Subcutaneous adipose tissue (tissue), 4 donors: ENCODE data around the gene IGSF9B. TPM values are rescaled to one million over a fixed set of nuclear protein-coding genes. Genes with fewer than 3 reads are reported as not detected.

Experiments used
- total RNA-seq, 4 donors: library from RNA; depleted of rRNA; stranded (reverse); fragments of >200 nt; gene quantifications; one replicate each; pipeline ENCODE4 v1.1.0, GENCODE V29; 2016
- TF ChIP-seq, protein P1 (sequence below): fragments of 450-650 bp; IDR thresholded peaks from one replicate; pipeline ENCODE4 v1.5.1; 2016; ENCODE audit warnings: low read depth, mild to moderate bottlenecking, control low read depth, antibody characterized with exemption, moderate library complexity

IGSF9B gene
- total RNA-seq, 4 donors from 2014 or later = 1.0 to 6.8 (median 2.3) TPM

DNA sequence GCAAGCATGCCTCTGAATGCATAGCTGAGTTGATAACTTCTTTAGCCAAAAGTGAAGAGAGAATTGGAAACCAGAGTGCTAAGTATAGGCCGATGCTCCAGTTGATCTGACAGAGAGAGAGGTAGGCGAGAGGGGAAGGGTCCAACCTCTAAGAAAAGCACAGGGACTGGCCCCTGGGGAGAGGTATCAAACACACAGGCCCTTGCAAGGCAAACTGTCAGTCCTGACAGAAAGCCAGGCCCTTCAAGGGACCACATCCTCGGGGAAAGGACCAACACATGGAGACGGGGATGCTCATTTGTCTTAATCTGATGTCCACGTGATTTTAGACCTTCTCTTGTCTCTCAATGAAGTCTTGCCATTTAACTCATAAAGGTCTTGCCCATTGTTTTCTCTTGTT is 67.6 kb downstream of the IGSF9B start:
- TF ChIP-seq, protein P1, sequence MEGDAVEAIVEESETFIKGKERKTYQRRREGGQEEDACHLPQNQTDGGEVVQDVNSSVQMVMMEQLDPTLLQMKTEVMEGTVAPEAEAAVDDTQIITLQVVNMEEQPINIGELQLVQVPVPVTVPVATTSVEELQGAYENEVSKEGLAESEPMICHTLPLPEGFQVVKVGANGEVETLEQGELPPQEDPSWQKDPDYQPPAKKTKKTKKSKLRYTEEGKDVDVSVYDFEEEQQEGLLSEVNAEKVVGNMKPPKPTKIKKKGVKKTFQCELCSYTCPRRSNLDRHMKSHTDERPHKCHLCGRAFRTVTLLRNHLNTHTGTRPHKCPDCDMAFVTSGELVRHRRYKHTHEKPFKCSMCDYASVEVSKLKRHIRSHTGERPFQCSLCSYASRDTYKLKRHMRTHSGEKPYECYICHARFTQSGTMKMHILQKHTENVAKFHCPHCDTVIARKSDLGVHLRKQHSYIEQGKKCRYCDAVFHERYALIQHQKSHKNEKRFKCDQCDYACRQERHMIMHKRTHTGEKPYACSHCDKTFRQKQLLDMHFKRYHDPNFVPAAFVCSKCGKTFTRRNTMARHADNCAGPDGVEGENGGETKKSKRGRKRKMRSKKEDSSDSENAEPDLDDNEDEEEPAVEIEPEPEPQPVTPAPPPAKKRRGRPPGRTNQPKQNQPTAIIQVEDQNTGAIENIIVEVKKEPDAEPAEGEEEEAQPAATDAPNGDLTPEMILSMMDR = no peak

DNA sequence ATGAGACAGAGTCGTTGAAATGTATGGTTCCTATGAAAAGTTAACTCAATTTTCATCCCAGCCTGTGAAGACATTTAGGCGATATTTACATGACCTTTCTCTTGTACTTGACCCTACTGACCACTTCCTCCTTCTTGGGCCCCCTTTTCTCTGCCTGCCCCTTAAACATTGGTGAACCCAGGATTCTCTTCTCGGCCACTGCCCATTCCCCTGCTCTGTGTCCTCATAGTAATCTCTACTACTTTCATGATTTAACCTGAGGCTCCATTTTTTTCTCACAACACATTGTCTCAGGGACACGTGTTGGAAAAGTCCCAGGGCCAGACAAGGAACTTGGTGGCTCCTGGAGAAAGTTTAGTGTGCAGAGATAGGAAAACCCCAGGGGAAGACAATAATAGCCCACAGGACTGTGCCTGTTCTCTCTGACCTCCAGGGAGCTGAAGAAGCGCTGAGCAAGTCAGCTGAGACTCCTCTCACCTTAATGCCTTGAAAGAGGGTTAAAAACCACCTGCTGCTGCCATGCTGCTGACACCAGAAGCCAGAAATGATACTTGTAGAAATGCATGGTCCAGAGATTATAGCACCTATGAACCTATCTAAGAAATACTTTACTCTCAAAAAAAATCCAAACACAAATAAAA is 69.0 kb downstream of the IGSF9B start:
- TF ChIP-seq, protein P1 = no peak

DNA sequence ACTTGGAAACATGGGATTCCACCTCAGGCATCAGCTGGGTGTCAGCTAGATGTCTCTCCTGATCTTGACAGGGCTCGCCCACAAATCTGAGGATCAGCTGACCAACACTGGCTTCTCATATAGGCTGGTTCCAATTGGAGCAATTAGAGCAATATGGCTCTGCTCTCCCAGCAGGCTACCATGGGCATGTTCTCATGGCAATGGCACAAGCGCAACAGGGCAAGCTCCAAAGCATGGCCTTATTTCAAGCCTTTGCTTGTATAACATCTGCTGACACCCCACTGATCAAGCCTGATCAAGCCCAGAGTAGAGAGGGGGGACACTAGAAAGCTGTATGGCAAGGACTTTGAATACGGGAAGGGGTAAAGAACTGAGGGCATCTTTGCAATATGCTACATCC is 70.7 kb downstream of the IGSF9B start:
- TF ChIP-seq, protein P1 = no peak

DNA sequence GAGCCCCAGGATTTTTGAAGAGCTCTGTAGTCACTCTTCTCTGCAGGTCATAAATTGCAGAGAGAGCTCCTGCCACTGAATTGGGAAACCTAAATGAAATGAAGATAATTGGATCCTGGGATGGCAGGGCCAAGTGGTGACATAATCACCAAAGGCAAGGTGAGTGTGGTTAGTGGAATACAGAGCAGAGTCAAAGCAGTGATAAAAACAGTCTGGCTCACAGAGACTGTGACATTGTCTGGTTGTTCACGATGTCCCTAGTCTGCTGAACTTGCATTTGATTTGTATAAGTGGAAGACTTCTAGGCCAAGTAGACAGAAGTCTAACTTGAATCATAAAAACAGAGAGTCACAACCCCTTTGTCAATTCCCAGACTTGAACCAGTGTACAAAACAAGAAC is 84.6 kb downstream of the IGSF9B start:
- TF ChIP-seq, protein P1 = no peak

DNA sequence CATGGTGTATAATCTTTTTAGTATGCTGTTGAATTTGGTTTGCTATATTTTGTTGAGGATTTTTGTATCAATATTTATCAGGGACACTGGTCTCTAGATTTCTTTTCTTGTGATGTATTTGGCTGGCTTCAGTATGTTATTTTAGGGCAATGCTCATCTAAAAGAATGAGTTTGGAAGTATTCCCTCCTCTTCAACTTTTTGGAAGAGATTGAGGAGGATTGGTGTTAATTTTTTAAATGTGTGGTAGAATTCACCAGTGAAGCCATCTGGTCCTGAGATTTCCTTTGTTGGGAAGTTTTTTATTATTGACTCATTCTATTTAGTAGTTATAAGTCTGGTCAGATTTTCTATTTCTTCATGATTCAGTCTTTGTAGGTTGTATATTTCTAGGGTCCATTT is 89.3 kb downstream of the IGSF9B start:
- TF ChIP-seq, protein P1 = no peak

DNA sequence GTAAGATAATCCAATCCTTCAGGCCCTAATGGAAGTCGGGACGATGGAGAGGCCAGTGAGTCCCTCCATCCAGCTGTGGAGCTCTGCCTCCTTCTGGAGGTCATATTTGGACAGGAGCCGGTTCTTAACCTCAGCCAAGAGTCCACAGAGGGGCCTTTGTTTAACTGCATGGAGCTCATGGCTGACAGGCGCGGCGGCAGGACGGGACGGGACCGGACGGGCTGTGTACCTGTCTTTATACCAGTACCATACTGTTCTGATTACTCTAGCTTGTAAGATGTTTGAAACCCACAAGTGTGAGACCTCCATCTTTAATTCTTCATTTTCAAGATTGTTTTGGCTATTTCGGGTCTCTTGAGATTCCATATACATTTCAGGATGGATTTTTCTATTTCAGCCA is 91.3 kb downstream of the IGSF9B start:
- TF ChIP-seq, protein P1 = no peak

DNA sequence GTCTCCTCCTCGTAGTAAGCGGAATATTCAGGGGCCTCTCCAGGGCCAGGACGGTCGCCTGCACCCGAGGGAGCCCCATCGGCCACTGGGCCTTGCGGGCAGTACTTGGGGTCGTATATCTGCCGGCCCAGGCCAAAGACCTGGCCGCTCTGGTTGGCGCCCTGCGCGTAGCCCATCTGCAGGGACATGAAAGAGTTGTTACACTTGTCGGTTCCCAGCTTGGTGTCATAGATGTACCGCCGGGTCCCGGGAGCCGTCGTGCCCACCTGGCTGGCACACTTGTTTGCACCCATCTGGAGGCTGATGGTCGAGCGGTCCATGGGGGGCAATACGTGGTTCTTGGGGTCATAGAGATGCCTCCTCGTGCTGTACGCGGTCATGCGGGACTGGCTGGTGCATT is 92.0 kb downstream of the IGSF9B start:
- TF ChIP-seq, protein P1 = no peak
